ENCODE data around the gene TPRKB. TPM values are rescaled to one million over a fixed set of nuclear protein-coding genes. Genes with fewer than 3 reads are reported as not detected.

Gene TPRKB
- total RNA-seq, 2 experiments from 2014 or later = 27.0 to 29.0 TPM

- Mint-ChIP-seq H3K27ac (no peak overlapping the region), H3K36me3 (ENCODE audit: low read depth) (peaks cover 33% of the 10 kb centered on the region), H3K4me1 (ENCODE audit: low read depth) (peaks cover 12% of the 10 kb centered on the region), H3K27me3 (no peaks in the 10 kb centered on the region), H3K4me3 (no peak overlapping the region), H3K9me3 (no peaks in the 10 kb centered on the region)
- TF ChIP-seq CTCF (IDR thresholded peaks at IDR 0.05) = no peak
- ATAC-seq (no peak), DNase-seq (no peak)
- ChIA-PET POLR2A (no interaction called here), CTCF (no interaction called here)
- intact Hi-C loops (cut with micrococcal nuclease) = no loop called here
Measured at GRCh38 chr2:73749314-73749713, 12.2 kb upstream of the TPRKB start.

DNA sequence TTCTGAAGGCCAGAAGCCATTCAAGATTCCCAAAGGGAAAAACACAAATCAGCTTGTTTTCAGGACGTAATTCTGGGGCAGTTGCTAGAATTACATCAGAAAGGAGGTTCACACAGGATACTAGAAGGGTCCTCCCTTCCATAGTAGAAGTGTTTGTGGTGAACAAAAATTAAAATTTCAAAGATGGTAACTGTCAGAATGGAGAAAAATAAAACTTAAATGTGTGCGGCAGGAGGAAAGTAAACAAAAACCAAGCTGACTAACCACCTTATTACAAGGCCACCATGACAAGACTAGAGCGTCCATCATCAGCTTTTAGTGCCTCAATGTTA, 9.7 kb upstream of the TPRKB start:
- Mint-ChIP-seq H3K9me3 (no peaks in the 10 kb centered on the region), H3K27ac (no peak overlapping the region), H3K4me3 (no peak overlapping the region), H3K27me3 (no peaks in the 10 kb centered on the region), H3K36me3 (ENCODE audit: low read depth) (peaks cover 40% of the 10 kb centered on the region), H3K4me1 (ENCODE audit: low read depth) (peaks cover 12% of the 10 kb centered on the region)
- TF ChIP-seq CTCF (IDR thresholded peaks at IDR 0.05) = no peak
- ChIA-PET POLR2A (interaction anchor here (1.0 kb wide), 1 partner anchor 23 kb away, joined by 3 read pairs; no protein-coding TSS in a partner anchor), CTCF (no interaction called here)
- intact Hi-C loops (cut with micrococcal nuclease) = no loop called here
- DNase-seq (no peak), ATAC-seq (no peak)

DNA sequence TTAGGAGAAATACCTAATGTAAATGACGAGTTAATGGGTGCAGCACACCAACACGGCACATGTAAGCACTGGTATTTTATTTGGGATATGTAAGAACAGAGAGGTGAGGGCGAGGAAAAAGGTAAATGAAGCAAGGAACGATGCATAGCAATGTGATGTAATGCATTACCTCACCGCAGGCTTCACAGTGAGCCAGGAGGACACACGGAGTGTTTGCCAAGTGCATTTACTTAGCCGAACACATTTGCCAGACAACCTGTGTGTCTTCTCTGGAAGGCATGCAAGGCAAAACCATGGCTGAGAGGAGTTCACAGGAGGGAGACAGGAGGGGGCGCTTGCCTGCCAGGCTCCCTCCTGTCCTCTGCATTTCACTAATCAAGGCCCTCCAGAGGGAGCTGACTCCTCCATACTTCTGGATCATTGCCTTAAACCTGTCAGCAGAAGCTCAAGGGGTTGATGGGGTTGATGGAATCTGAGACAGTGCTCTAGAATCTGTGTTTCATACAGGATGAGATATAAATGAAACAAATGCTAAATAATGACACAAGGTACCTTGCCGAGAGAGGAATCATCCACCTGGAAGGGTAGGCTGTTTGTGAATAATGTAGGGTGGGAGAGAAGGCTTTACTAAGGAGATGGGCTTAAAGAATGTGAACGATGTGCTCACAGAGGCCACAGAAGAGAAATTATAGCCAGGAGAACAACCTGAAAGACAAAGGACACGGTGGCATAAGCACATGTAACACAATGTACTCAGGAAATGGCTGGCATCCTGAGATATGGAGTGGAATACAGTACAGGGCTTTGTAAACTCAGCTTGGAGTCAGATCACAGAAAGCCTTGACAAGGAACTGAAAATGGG, 9.1 kb upstream of the TPRKB start:
- ChIA-PET POLR2A (interaction anchor here (1.0 kb wide), 1 partner anchor 23 kb away, joined by 3 read pairs; no protein-coding TSS in a partner anchor), CTCF (interaction anchor here (0.7 kb wide), 1 partner anchor 9 kb away, joined by 3 read pairs; the partner anchor contains the start of gene TPRKB)
- no peak overlapping the region for H3K27ac Mint-ChIP-seq
- DNase-seq (no peak), ATAC-seq (no peak)
- H3K4me1 Mint-ChIP-seq (ENCODE audit: low read depth) = peaks cover 12% of the 10 kb centered on the region
- H3K4me3 Mint-ChIP-seq = no peak overlapping the region
- no peak for TF ChIP-seq CTCF (IDR thresholded peaks at IDR 0.05)
- intact Hi-C loops (cut with micrococcal nuclease) = no loop called here
- H3K27me3 Mint-ChIP-seq = no peaks in the 10 kb centered on the region
- H3K9me3 Mint-ChIP-seq = no peaks in the 10 kb centered on the region
- peaks cover 42% of the 10 kb centered on the region for H3K36me3 Mint-ChIP-seq (ENCODE audit: low read depth)

GRCh38 chr2:73740767-73741166, 3.6 kb upstream of the TPRKB start:
- DNase-seq (no peak), ATAC-seq (no peak)
- TF ChIP-seq CTCF (IDR thresholded peaks at IDR 0.05) = no peak
- CTCF ChIA-PET = no interaction called here
- H3K4me3 Mint-ChIP-seq = no peak overlapping the region
- peaks cover 39% of the 10 kb centered on the region for H3K36me3 Mint-ChIP-seq (ENCODE audit: low read depth)
- intact Hi-C loops (cut with micrococcal nuclease) = no loop called here
- peaks cover 16% of the 10 kb centered on the region for H3K4me1 Mint-ChIP-seq (ENCODE audit: low read depth)
- no peaks in the 10 kb centered on the region for H3K27me3 Mint-ChIP-seq
- H3K27ac Mint-ChIP-seq = no peak overlapping the region
- no peaks in the 10 kb centered on the region for H3K9me3 Mint-ChIP-seq
- POLR2A ChIA-PET = no interaction called here

GRCh38 chr2:73739101-73739500, 2.0 kb upstream of the TPRKB start:
- H3K4me3 Mint-ChIP-seq = no peak overlapping the region
- POLR2A ChIA-PET = interaction anchor here (1.5 kb wide), 1 partner anchor 21 kb away, joined by 5 read pairs; no protein-coding TSS in a partner anchor

More at GRCh38 chr2:73739101-73739500, 2.0 kb upstream of the TPRKB start:
- CTCF ChIA-PET = no interaction called here
- Mint-ChIP-seq H3K27me3 (no peaks in the 10 kb centered on the region), H3K9me3 (no peaks in the 10 kb centered on the region), H3K36me3 (ENCODE audit: low read depth) (peaks cover 32% of the 10 kb centered on the region), H3K4me1 (ENCODE audit: low read depth) (peaks cover 19% of the 10 kb centered on the region), H3K27ac (no peak overlapping the region)
- no peak for TF ChIP-seq CTCF (IDR thresholded peaks at IDR 0.05)
- no peak for ATAC-seq
- intact Hi-C loops (cut with micrococcal nuclease) = no loop called here
- no peak for DNase-seq
